T follicular helper cell (primary cell): ENCODE results near the gene CASS4.

ENCODE experiments used
- DNase-seq: peaks from one replicate; pipeline ENCODE4 v3.0.0-alpha.2; 2020; ENCODE audit warnings: low read depth

CASS4 gene

GRCh38 chr20:56445130-56445529, 33.1 kb downstream of the CASS4 start:
- no peak for DNase-seq

- no peak for DNase-seq
These were observed 33.5 kb downstream of the CASS4 start for GRCh38 chr20:56445540-56445939.

- no peak for DNase-seq
These were observed 35.2 kb downstream of the CASS4 start for GRCh38 chr20:56447227-56447626.

- DNase-seq: no peak
These were observed 37.4 kb downstream of the CASS4 start for GRCh38 chr20:56449459-56449858.

GRCh38 chr20:56451056-56451765, 39.2 kb downstream of the CASS4 start:
- no peak for DNase-seq

- no peak for DNase-seq
These were observed 41.3 kb downstream of the CASS4 start for GRCh38 chr20:56453352-56453751.

- DNase-seq: no peak
These were observed 42.7 kb downstream of the CASS4 start for GRCh38 chr20:56454754-56455153.

GRCh38 chr20:56458206-56458821, 46.3 kb downstream of the CASS4 start:
- DNase-seq: no peak

- DNase-seq: no peak
These were observed 48.4 kb downstream of the CASS4 start for GRCh38 chr20:56460459-56460858.

- no peak for DNase-seq
These were observed 49.5 kb downstream of the CASS4 start for GRCh38 chr20:56461576-56461975.

GRCh38 chr20:56463428-56463827, 51.4 kb downstream of the CASS4 start:
- DNase-seq: no peak

GRCh38 chr20:56465997-56466396, 53.9 kb downstream of the CASS4 start:
- no peak for DNase-seq

- DNase-seq: no peak
These were observed 55.9 kb downstream of the CASS4 start for GRCh38 chr20:56467968-56468315.

GRCh38 chr20:56468316-56469076, 56.4 kb downstream of the CASS4 start, which contains the start of gene RTF2:
TSS of gene RTF2 (plus strand) at chr20:56468627. CDS start at chr20:56468698, 71 bp downstream.
- peak; percentile 92 for DNase-seq

- DNase-seq: no peak
These were observed 57.0 kb downstream of the CASS4 start for GRCh38 chr20:56469077-56469449.

GRCh38 chr20:56483970-56484369, 71.9 kb downstream of the CASS4 start:
- DNase-seq: no peak

- DNase-seq: no peak
These were observed 75.2 kb downstream of the CASS4 start for GRCh38 chr20:56487216-56487615.

- no peak for DNase-seq
These were observed 76.5 kb downstream of the CASS4 start for GRCh38 chr20:56488566-56488965.

GRCh38 chr20:56501116-56501515, 89.1 kb downstream of the CASS4 start:
- DNase-seq: no peak

- DNase-seq: no peak
These were observed 91.9 kb downstream of the CASS4 start for GRCh38 chr20:56503916-56504315.

GRCh38 chr20:56504373-56505005, 92.4 kb downstream of the CASS4 start:
- no peak for DNase-seq

GRCh38 chr20:56506103-56506502, 94.0 kb downstream of the CASS4 start:
- no peak for DNase-seq
